ENCODE data around the gene TSHZ1. TPM values are rescaled to one million over a fixed set of nuclear protein-coding genes. Genes with fewer than 3 reads are reported as not detected.

Gene TSHZ1
- total and polyA plus RNA-seq, 2 of the 8 experiments (the other 6 are each of a cell fraction or from before 2014, with no cell fraction given): 0.03 to 0.32 TPM

- no peak for TF ChIP-seq CTCF (IDR thresholded peaks at IDR 0.05; ENCODE audit: control extremely low read depth in 1 of 3, insufficient read depth in 1 of 3, low read depth in 1 of 3, low read length in 3 of 3)
- no peak for TF ChIP-seq POLR2A (IDR thresholded peaks at IDR 0.05; ENCODE audit: control extremely low read depth in 1 of 2, low read depth in 2 of 2, low read length in 2 of 2)
- TF ChIP-seq EP300 (IDR thresholded peaks at IDR 0.05; ENCODE audit: borderline replicate concordance in 1 of 2, low read depth in 2 of 2, low read length in 2 of 2): no peak
- TF ChIP-seq CHD7 (IDR thresholded peaks at IDR 0.05; ENCODE audit: insufficient replicate concordance, low read length): no peak
- TF ChIP-seq TEAD4 (IDR thresholded peaks at IDR 0.05; ENCODE audit: low read depth, low read length): no peak
- no peak for TF ChIP-seq FOSL1 (IDR thresholded peaks at IDR 0.05; ENCODE audit: insufficient read depth, low read depth, low read length)
- TF ChIP-seq EZH2 (IDR thresholded peaks at IDR 0.05; ENCODE audit: low read depth, low read length, severe bottlenecking): no peak
These were observed 104.0 kb downstream of the TSHZ1 start (continued) for GRCh38 chr18:75314606-75315005.
